Stimulated activated naive CD4-positive, alpha-beta T cell treated with Interleukin-2 at 50 U/mL for 16 hours (primary cell): ENCODE data around the gene NBPF20.
"Not testable (repeated sequence)": the region's sequence is repeated elsewhere in the genome, so short reads cannot be mapped to it uniquely, and the experiment has no call there.

Experiments
- DNase-seq: peaks from one replicate; lab custom pipeline; 2025; lab: John Stamatoyannopoulos, UW

Gene NBPF20

GRCh38 chr1:145425436-145426029 is at the start of gene NBPF20:
Gene NBPF20, minus strand, starts transcription at chr1:145425603. Its CDS starts 20,331 bp downstream, at chr1:145405272.
- peak; percentile 75 for DNase-seq

DNA sequence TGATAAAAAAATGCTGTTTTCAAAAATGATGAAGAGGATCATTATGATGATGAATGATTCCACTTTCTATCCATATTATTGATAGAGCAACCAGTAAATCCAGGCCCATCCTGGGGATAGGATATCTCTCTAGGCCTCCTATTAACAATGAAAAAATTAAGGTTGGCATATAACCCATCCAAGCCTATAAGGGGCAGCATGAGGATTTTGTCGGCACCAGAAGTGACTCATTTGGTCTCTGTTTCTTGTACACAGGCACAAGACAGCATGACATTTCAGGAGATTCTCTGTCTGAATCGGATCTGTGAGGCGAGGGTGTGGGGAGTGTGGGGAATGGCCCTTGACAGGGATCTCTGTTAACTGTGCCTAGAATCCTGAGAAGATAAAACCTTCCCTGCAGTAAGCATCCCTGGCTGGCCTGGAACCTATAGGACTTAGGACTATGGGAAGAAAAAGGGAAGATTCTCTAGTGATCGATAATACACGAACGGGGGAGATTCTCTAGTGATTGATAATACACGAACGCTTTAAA is 49.5 kb upstream of the NBPF20 start:
- not testable (repeated sequence) for DNase-seq

DNA sequence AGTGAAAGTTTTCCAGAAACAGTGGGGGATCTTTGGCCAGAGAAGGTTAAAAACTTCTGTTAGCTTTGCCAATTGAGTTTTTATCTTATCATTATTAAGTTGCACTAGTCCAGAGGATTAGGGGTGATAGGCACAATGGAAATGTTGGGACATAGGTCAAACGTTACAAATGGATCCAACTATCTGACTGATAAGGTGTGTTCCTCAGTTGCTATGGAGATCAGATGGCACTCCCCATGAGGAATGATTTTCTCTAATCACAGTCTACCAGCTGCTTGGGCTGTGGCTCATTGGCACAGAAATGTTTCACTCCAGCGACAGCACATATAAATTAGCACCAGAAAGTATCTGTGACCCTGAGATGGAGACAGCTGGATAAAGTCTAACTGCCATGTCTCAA is 47.3 kb upstream of the NBPF20 start:
- DNase-seq = not testable (repeated sequence)

- DNase-seq = not testable (repeated sequence)
These were observed 46.0 kb upstream of the NBPF20 start for GRCh38 chr1:145471365-145471764.

- peak; percentile 86 for DNase-seq
These were observed 40.2 kb upstream of the NBPF20 start for GRCh38 chr1:145465405-145466144.

DNA sequence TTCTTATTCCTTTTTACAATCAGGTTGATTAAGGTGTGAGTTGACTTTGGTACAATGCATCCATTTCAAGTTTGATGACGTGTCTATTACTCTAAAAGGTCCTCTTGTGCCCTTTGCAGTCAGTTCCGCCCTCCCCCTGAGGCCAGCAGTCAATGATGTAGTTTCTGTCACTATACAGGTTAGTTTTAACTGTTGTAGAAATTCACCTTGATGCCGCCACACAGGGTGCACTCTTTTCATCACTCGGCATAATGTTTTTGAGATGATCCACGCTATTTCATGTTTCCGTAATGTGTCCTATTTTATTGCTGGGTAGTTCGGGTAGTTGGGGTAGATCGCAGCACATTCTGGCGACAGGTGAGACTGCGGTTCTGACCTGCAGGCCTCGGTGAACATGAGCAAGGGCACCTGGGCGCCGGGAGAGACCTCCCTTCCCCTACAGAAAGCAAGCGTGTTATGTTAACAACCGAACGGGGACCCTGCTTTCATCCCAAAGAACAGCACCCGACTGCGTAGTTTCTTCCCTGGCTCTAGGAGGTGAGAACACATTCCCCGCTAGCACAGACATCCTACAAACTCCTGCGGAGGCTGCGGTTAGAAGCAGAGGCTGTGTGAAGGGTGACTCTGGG is 39.4 kb upstream of the NBPF20 start:
- DNase-seq = not testable (repeated sequence)

GRCh38 chr1:145464017-145464416 is 38.6 kb upstream of the NBPF20 start:
- not testable (repeated sequence) for DNase-seq

- not testable (repeated sequence) for DNase-seq
These were observed 35.3 kb upstream of the NBPF20 start for GRCh38 chr1:145460684-145461083.

- not testable (repeated sequence) for DNase-seq
These were observed 34.6 kb upstream of the NBPF20 start for GRCh38 chr1:145460048-145460447.

DNA sequence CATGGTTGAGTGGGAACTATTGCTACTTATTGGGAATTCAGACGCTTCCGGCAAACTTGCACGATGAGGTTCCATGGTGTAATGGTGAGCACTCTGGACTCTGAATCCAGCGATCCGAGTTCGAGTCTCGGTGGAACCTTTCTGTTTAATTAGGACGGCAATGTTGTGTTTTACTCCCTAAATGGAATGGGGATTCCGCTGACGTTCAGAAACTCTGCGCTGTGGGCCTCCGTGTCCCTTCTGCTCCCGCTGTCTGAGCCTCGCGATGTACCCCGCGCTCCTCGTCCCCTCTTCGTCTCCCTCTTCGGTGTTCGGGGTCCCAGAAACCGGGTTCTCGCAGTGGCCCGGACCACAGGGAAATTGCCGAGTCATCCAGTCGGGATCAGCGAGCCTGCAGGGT is 34.2 kb upstream of the NBPF20 start:
- DNase-seq = not testable (repeated sequence)

DNA sequence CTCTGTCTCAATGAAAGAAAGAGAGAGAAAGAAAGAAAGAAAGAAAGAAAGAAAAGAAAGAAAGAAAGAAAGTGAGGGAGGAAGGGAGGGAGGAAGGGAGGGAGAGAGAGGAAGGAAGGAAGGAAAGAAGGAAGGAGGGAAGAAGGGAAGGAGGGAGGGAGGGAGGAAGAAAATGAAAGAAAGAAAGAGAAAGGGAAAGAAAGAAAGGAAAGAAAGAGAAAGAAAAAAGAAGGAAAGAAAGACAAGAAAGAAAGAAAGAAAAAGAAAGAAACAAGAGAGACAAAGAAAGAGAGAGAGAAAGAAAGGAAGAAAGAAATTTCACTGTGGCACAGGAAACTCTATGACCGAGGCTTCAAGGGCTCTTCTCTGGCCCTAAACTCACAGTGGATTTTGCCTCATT is 33.7 kb upstream of the NBPF20 start:
- not testable (repeated sequence) for DNase-seq

DNA sequence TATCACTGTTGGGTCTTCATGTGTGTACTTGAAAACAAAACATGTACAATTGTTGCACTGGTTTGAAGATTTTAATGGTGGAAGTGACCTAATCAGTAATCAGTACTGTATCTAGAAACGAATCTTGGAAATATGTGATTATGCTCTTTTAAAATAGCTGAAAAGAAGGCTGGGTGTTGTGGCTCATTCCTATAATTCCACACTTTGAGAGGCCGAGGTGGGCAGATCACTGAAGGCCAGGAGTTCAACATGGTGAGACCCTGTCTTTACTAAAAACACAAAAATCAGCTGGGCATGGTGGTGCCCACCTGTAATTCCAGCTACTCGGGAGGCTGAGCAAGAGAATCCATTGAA is 29.4 kb upstream of the NBPF20 start:
- DNase-seq = not testable (repeated sequence)

GRCh38 chr1:145453873-145454823 is 28.7 kb upstream of the NBPF20 start:
- not testable (repeated sequence) for DNase-seq

DNA sequence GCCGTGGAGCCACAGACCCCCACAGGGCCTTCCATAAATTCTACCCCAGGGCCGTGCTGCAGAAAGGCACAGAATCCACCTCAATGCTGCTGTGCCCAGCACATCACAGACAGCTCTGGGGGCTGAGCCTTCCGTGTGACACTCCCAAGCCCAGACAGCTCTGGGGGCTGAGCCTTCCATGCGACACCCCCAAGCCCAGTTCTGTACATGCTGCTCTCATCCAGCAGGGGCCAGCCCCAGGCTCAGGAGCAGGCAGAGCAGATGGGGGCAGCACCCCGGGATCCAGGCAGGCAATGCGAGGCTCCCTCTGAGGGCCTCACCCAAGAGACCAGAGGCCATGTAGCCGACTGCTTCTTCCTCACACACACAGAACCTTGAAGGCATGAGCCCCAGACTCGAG is 27.1 kb upstream of the NBPF20 start:
- not testable (repeated sequence) for DNase-seq

DNA sequence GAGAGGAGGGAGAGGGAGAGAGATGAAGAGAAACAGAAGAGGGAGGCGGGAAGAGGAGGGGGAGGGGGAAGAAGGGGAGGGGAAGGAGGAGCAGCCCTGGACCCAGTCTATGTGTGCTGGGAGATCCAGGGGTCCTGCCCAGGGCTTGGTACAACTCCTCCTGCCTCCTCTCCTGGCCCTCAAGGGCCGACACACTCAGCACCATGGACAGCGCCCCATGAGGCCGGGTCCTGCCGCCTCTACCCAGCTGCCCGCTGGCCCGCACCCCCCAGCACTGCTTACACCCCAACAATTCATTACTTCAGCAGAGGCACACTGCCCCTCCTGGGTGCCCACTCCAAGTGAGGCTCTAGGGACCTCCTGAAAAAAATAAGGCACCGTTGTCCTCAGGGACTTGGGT is 26.5 kb upstream of the NBPF20 start:
- DNase-seq = not testable (repeated sequence)

GRCh38 chr1:145445219-145445618 is 19.8 kb upstream of the NBPF20 start:
- not testable (repeated sequence) for DNase-seq

GRCh38 chr1:145442340-145442739 is 16.9 kb upstream of the NBPF20 start:
- not testable (repeated sequence) for DNase-seq

DNA sequence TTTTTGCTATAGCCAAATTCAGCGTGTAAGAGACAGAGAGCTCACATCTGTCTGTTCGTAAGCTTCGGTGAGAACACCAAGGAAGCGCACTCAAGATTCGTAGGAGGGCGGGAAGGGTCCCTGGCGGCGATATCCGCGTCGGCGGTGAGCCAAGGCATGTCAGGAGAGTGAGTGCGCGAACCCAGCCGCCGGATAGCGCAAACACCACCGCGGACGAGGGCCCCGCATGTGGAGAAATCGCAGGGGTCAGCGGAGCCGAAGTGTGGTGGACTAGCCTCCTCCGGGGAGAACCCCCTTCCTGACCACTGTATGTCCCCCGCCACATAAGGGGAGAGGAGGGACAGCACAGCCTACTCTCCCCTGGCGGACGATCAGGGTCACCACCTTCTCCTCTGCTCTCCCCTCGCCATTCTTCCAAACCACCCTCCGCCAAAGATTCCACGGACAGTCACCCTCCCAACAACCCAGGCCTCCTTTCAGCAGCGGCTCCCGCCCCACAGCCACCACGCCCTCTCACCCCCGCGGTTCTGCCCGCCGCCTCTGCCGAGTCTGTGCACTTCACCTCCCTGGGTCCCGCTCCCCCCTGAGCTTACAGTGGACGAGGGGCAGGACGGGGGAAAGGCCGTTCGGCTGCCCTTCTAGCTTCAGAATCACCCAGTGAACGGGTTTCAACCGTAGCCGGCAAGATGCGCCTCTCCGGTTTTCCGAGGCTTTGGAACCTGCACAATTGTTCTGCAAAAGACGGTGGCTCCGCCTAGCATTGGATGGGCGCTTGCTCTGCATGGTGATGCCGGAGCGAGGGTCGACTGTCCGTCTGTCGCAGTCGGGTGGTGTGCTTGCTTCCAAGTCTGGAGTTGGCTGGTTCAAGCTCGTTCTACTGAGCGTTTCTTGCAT is 6.2 kb upstream of the NBPF20 start:
- not testable (repeated sequence) for DNase-seq

DNA sequence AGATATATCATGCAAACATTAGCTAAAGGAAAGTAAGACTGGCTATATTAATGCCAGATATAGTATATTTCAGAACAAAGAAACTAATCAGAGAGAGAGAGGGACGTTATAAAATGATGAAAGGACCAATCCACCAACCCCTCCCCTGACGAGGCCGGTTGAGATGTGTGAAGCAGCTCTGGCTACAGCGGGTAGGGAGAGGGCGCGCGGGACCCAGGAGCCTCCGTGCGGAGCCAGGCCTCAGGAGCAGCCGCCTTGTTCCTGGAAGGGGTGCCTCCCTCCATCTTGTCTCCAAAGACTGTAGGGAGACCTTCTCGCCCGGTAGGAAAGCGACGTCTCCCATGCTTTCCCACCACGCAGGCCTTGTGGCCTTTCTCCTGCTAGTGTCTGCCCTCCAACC is 5.4 kb upstream of the NBPF20 start:
- not testable (repeated sequence) for DNase-seq

DNA sequence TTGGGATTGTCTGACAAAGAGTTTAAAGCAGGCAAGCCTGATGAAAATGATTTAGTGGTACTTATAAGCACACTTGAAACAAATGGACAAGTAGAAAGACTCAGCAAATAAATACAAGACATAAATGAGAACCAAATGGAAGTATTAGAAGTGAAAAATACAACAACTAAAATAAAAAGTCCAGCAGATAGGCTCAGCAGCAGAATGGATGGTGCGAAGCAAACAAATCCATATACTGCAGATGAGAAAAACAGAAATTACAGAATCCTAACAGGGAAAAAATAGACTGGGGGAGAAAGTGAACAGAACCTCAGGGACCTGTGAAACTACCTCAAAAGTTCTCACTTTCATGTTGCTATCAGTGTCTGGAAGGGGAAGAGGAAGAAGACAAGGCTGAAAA is 3.9 kb upstream of the NBPF20 start:
- DNase-seq = not testable (repeated sequence)
